HG03571 (cell line): ENCODE results near the gene RCSD1.
"Not testable (repeated sequence)": the region's sequence is repeated elsewhere in the genome, so short reads cannot be mapped to it uniquely, and the experiment has no call there.

Experiments
- ATAC-seq: cut with Tn5 transposase; IDR thresholded peaks from one replicate; pipeline ENCODE4 v1.9.1; 2021; ENCODE audit not compliant: unreplicated experiment

RCSD1 gene

DNA sequence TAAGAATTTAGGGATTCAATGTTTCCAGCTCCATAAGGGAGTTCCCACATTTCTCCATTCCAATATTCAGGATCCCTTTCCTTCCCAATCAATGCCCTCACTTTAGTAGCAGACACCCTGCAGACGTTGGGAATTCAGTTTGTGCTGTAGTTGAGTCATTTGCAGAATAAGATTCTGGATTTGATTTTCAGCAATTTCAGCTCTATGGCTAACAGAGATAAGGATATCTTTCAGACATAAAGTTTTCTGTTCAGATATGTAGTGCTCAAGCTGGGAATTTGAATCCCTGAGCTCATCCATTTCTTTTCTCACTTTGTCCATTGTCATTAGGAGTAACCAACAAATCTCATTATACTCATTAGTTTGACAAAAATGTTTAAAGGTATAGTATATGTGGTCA, 104.8 kb downstream of the RCSD1 start:
- no peak for ATAC-seq

GRCh38 chr1:167737169-167737568, 107.1 kb downstream of the RCSD1 start:
- ATAC-seq = no peak

GRCh38 chr1:167738158-167738557, 108.1 kb downstream of the RCSD1 start:
- no peak for ATAC-seq

GRCh38 chr1:167739752-167740151, 109.7 kb downstream of the RCSD1 start:
- ATAC-seq = no peak

GRCh38 chr1:167741103-167741502, 111.1 kb downstream of the RCSD1 start:
- ATAC-seq = not testable (repeated sequence)

DNA sequence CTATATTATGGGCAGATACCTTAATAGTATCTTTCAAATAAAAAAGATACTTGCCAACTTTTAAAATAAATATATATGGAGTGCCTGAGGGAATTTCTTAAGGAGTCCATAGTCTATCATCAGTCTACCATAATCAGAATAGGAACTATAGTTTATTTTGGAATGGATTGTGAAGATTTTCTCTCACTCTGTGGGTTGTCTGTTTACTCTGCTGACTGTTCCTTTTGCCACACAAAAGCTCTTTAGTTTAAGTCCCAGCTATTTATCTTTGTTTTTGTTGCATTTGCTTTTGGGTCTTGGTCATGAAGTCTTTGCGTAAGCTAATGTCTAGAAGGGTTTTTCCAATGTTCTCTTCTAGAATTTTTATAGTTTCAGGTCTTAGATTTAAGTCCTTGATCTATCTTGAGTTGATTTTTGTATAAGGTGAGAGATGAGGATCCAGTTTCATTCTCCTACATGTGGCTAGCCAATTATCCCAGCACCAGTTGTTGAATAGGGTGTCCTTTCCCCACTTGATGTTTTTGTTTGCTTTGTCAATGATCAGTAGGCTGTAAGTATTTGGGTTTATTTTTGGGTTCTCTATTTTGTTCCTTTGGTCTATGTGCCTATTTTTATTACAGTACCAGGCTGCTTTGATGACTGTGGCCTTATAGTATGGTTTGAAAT, 112.5 kb downstream of the RCSD1 start:
- ATAC-seq = not testable (repeated sequence)

DNA sequence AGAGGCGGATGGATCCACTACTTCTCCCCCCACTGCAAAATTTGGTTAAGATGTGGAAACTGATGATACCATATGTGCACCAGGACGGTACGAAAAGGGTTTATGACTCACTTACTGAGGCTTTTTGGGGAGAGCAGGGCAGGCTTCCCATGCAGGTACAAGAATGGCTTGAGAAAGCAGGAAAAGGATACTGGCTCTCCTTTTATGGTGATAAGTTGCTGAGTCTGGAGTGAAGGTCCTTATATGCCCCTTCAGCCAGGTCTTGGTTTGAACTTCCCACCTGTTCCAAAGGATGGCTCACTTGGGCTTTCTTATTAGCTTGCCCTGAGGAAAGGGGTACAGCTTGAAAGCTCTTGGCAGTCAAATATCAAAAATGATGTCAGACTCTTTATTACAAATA, 114.9 kb downstream of the RCSD1 start:
- no peak for ATAC-seq

DNA sequence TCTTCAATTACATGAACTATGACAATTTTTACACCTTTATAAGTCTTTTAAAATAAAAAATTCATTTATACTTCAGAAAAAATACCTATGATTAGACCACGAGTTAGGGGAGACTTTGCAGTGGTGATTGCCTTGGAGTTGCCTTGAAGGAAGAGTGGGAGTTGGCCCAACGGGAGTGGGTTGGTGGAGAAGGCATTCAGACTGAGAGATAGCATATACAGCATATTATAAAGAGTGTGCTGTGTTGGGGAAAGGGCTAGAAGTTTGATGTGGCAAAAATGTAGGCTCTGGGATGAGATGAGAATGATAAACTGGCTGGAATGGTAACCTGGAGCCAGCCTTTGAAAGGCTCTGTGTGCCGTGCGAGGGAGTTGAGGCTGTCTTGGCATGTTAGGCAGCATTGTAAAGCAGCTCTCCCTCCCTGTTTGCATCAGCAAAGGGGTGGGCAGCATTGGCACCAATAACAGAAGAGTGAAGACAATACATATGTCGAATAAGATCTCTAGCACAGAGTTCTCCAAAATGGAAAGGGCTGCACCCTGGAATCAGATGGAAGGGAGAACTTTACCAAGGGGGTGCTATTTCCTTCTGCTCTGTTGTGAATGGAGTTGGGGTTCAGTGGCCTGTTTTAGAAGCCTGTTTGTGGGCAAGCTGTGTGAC, 116.1 kb downstream of the RCSD1 start:
- ATAC-seq = no peak

- ATAC-seq = no peak
Measured at GRCh38 chr1:167746988-167747655, 117.1 kb downstream of the RCSD1 start.

DNA sequence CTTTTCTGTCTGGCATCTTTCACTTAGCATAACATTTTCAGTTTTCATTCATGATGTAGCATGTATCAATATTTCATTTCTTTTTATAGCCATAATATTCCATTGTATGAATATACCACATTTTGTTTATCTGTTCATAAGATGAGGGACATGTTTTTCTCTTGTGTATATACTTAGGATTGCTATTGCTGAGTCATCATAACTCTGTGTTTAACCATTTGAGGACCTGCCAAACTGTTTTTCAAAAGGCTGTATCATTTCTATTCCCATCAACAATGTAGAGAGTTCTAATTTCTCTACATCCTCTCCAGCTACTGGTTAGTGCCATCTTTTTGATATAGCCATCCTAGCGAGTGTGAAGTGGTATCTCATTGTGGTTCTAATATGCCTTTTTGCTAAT, 118.0 kb downstream of the RCSD1 start:
- ATAC-seq = no peak

- ATAC-seq = no peak
Measured at GRCh38 chr1:167748906-167749305, 118.9 kb downstream of the RCSD1 start.

DNA sequence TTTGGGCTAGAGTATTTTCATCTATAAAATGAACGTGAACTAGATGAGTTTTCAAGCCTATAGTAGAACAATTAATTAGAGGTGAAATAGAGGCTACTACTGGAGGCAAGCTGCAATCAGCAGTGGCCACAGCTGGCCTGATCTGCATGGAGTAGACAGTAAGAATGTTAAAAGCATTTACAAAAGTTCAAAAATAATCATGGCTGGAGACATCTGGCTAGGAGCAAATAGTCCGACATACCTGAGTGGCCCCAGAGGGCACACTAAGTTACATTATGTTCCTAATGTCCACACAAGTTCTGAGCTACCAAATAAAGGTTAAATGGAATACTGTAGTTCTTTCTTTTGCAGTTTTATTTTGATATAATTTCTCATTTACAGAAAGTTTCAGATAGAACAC, 119.7 kb downstream of the RCSD1 start:
- ATAC-seq = no peak

DNA sequence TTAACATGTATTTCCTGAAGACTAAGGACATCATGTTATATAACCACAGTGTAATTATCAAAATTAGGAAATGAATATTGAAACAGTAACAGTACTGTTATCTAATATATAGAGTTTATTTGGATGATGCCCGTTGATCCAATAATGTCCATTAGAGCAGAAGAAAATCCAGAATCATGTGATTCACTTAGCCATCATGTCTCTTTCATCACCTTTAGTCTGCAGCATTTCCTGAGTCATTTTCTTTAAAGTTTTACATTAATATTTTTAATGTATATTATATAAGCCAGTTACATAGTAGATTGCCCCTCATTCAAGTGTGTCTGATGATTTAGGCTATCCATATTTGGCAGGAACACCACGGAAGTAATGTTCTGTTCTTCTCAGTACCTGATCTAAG, 120.6 kb downstream of the RCSD1 start:
- ATAC-seq = no peak

DNA sequence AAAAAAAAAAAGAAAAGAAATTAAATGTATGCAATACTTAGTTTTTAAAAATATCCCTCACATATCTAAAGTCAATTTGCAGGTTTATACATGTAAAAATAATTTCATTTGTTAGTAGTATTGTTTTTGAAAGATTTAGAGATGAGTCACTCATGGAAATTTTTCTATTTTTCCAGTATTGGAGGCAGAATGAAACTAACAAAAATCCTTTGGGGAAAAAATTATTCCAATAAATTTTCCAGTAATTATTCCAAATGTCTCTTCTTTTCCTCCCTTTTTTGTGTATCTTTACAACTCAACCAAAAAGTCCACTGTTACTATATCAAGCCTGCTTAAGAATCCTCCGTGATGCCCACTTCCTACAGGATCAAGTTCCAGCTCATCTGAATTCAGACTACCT, 121.6 kb downstream of the RCSD1 start:
- ATAC-seq = no peak

- no peak for ATAC-seq
Measured at GRCh38 chr1:167752219-167752985, 122.4 kb downstream of the RCSD1 start.

- no peak for ATAC-seq
Measured at GRCh38 chr1:167755654-167756053, 125.6 kb downstream of the RCSD1 start.
